Activated naive CD4-positive, alpha-beta T cell treated with Interleukin-2 at 50 U/mL for 16 hours (primary cell): Measurements from ENCODE around the gene PDE6G.
"Not testable (repeated sequence)": the region's sequence is repeated elsewhere in the genome, so short reads cannot be mapped to it uniquely, and the experiment has no call there.

Experiments
- DNase-seq: peaks from one replicate; pipeline ENCODE4 v3.0.0-alpha.2; 2020

The PDE6G gene

DNA sequence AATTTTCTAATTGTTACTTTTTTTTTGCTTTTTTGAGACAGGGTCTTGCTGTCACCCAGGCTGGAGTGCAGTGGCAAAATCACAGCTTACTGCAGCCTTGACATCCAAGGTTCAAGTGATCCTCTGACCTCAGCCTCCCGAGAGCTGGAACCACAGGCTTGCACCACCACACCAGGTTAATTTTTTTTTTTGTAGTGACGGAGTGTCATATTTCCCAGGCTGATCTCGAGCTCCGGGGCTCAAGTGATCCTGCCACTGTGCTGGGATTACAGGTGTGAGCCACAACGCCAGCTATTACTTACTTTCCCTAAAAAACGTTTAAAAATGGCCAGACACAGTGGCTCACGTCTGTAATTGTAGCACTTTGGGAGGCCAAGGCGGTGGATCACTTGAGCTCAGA, 26.1 kb downstream of the PDE6G start:
- DNase-seq = no peak

DNA sequence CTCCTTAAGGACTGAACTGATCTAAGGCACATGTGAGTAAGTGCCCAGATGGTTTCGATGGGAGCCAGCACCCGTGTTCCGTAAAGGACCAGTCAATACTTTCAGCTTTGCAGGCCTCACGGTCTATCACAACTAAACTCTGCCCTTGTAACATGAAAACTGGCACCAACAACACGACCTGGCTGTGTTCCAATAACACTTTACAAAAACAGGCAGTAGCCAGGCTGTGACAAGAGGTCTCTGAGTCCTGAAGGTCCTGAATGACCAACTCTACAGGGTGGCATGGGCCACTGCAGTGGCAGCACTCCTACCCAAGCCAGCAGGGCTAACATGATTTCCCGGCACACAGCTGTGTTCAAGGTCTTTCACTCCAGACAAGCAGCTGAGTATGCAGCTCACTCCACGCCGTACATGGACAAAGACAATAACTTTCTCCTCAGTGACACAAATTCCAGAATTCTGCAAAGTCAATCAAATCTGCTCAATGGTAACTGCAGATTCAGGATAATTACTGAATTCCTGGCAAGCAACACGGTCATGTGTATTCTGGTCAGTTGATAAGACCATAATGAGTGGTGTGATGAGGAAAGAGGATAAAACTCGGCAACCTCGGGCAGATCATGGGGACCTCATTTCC, 34.7 kb downstream of the PDE6G start:
- no peak for DNase-seq

DNA sequence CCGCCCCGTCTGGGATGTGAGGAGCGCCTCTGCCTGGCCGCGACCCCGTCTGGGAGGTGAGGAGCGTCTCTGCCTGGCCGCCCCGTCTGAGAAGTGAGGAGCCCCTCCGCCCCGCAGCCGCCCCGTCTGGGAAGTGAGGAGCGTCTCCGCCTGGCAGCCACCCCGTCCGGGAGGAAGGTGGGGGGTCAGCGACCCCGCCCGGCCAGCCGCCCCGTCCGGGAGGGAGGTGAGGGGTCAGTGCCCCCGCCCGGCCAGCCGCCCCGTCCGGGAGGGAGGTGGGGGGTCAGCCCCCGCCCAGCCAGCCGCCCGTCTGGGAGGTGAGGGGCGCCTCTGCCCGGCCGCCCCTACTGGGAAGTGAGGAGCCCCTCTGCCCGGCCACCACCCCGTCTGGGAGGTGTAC, 38.0 kb downstream of the PDE6G start:
- not testable (repeated sequence) for DNase-seq

DNA sequence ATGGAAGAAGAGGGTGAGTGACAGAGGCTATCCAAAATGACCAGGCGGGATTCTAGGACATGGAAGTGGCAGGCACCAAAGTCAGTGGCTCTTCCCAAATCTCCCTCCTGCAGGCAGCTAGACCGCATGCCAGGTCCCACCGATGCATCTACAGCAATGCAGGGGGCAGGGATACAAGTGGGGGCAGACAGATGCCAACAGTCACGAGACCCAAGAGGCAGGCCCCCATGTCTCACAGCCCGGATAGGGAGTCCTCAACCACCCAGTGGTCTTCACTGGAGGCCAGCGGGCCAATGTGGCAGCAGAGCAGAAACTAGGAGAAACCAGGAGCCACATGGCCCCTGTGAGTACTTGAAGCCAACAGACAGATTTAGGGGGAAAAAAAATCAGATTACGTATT, 39.5 kb downstream of the PDE6G start:
- no peak for DNase-seq

DNA sequence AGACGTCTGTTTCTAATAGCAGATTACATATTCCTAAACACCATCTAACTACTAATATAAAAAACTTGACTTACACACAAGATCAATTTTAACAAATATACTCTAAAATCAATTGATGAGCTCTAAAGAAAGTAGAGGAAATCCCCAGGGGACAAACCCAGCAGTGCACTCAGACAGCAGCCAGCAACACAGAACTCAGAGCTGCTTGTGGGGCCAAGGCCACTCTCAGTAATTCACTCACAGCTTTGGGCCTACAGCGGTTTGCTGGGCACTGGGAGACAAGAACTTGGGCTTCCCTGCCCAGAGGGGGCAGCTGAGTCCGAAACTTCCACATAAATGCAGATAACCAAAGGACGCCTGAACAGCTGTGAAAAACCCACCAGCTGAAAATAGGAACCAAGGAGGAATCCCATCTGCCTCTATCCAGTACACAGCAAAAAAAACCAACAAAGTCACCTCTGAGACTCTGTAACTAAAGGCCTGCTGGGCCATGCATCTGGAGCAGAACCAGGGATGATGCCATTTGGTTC, 40.9 kb downstream of the PDE6G start:
- DNase-seq = no peak

DNA sequence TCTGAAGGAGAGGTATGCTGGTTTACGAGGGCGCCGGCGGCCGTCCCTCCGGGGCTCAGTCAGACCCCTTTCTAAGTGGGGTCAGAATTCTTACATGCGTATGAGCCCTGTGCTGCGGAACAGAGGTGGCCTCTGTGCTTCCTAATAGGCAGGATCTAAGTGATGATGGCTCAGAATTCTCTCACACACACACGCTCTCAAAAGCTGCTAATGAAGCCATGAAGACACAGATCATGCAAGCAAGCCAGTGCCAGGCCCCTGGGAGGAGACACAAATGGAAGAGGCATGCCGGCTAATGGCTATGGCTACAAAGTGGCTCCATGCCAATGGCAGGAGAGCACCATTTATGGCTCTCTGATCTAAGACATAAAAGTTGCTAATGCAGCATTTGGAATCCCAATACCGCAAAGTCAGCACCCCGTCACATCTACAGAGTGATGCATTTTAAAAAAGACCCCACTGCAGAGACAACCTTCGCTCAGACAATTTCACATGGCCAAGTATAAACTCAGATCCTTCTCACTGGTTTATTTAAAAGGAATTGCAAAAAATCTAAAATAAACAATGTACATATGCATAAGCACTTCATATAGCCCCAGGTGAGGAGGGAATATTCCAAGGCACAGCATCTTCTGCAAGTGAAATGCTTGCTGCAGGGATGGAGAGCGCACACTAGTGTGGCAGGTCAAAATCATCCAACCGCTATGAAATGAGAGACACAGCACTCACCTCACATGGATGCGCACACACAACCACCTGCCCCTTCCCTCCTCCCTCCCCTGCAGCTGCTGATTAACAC, 44.0 kb downstream of the PDE6G start:
- DNase-seq = no peak

DNA sequence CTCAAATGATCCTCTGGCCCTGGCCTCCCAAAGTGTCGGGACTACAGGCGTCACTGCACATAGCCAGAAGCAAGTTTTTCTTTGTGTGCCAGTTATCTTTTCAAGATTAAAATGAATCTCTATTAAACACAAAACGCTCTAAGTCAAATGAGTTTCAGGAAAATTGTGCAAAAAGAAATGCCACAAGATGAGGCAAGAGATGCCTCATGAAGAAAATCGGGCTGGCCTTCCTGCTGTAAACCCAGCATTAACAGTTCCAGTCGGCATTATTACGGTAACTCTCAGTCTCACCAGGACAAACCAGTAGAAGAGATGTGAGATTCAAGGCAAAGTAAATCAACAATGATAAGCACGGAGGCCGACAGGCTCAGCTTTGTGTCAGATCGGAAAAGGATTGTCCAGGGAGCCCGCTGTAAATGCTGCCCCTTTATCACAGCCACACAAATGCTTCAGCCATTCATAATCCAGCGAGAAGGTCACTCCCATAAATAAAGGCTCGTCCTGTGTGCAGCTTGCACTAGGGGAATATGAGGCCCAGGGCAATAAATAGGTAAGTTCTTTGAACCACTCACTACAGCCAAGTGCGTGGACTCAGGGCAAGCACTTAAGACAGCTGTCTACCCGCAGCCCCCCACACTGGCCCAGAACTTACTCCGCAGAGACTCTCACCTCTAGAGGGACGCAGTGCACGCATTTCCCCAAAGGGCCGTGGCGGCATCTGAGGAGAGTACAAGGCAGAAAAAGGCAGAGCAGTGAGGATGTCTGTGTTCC, 46.6 kb downstream of the PDE6G start:
- DNase-seq = no peak

DNA sequence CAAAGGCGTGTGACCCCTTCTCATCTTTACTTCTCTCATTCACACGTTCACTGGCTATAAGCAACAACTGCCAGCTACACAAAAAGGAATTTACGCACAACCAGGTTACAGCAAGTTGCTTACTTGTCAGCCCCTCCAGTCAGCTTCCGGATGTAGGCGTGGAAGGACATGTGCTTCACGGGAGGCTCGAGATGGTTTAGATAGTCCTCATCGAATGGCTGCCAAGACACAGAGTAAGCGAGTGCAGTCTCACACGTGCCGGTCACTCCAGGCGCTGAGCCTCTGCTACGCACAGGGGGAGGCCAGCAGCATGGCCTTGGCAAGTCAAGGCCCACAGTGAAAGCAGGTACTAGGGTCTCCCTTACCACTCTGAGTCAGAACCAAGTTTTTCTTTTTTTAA, 47.7 kb downstream of the PDE6G start:
- DNase-seq = no peak

DNA sequence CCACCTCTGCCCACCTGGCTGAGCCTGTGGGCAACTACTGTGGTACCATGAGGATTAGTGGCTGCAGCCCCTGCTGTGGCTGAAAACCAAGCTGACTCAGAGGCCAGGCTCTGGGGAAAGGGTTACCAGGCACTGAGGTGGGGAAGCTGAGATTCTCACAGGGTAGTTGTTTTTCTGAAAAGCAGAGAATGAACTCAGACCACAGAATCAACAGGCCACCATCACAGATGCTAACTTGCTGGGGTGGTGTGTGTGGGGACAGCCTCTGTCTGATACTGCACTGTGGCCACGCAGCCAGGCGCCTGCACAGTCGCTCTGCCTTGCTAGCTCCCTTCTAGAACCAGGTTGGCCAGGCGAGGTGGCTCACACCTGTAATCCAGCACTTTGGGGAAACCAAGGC, 48.3 kb downstream of the PDE6G start:
- DNase-seq = no peak

DNA sequence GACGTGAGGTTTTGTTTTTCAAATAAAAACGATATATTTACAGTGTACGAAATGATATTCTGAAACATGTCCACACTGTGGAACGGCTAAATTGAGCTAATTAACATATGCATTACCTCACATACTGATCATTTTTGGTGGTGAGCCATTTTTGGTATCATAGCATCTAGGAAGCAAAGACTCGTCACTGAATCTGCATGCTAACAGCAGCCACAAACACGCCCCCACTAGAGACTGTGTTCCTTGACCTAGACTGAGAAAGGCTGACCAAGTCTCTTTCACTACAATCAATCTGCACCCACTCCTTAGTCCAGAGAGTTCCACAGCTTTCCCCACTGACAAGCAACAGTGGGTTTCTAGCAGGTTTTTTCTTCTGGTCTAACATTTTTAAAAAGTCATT, 48.9 kb downstream of the PDE6G start:
- no peak for DNase-seq

DNA sequence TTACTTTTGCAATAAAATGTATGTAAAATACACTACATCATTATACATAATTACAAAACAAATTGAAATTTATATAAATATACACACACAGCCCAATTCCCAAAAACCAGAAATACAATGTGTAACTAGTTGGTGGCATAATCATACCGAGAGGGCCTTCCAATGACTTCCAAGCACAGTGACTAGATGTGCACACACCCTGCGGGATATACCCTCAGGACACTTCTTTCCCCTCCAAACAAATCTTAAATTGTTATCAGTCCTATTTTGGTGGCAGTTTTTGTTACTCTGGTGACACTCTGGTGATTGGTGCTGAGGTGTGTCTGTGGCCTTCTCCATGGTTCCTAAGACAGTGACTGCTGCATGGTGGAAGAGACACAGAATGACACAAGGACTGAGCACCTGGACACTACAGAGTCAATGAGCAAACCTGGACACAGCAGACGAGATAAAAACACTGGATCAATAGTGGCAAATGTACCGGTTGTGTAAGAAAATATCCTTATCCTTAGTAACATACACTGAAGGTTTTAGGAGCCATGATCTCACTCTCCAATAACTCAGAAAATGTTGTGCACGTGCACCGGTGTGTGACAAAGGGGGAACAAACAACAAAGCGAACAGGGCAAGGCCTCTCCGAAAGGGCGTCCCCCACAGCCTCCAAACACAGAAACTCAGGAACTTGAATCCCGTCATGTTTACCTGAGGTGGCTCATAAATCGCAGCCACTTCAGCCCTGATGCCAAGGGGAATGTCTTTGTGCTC, 52.3 kb downstream of the PDE6G start:
- no peak for DNase-seq

DNA sequence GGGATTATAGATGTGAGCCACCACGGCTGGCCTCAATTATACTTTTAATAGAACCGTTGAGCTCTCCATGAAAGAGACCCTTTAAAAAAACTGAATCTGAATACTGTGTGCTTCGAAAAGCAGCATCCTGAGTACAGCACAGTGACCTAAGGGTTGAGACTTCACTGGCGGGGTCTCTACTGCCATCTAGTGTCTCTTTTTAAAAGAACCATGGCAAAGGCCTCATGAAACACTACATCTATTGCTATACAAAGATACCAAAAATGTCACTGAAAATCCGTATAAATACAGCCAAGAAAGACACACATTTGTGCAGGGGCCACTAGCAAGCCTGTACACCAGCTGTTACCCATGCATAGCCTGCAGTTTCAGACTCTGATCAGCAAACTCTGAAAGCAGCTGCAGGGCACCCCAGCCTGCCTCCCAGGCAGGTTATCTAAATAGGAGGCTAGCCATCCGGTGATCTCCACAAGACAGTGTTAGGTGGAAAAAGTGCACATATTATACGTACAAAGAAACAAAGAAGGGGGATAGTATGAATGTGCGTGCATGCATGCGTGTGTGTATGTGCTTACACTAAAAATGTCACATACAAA, 54.7 kb downstream of the PDE6G start:
- DNase-seq = peak; percentile 25
